CD4-positive, alpha-beta T cell treated with Interleukin-10 for 1 hour (primary cell): ENCODE measurements around the gene UCN3.
"Not testable (repeated sequence)": the region's sequence is repeated elsewhere in the genome, so short reads cannot be mapped to it uniquely, and the experiment has no call there.

ENCODE experiments used
- DNase-seq: peaks from one replicate; pipeline ENCODE4 v3.0.0-alpha.2; 2020

The UCN3 gene

GRCh38 chr10:5410787-5411186, 46.0 kb downstream of the UCN3 start:
- not testable (repeated sequence) for DNase-seq

DNA sequence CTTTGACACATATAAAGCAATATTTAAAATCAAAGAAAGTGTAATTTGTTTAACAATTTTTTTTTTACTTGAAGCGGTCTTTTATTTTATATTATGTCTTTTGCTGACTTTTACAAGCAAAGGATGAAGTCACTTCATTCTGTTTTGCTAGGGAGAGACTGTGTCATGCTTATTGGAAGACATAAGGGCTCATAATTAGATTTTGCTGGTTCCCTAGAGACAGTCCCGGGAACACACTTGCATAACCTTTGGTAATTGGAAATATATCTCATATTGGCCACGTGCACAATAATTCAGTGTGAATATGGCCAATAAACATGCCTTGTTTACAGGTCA, 47.1 kb downstream of the UCN3 start:
- DNase-seq, result no peak

DNA sequence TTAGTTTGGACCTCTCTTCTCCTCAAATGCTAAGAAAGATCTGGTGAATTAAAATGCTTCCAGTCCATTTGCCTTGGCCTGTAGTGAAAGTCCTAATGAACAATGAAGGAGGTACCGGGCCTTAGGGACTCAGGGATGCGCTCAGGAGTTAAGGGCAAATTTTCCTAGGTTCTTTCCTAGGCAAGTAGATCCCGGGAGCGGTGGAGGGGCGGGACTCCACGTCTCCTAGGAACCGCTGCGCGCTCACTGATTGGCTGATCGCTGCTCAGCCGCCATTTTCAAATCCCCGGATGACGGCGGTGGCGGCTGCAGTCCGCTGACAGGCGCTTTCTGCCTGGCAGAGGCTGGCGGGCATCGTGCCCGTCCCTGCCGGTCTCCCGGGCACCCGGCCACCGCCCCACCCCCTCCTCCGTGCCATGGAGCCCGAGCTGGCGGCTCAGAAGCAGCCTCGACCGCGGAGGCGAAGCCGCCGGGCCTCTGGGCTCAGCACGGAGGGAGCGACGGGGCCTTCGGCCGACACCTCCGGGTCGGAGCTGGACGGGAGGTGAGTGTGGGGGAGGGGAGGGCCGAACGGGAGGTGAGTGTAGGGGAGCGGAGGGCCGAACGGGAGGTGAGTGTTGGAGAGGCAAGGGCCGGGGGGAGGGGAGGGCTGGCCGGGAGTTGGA, 47.6 kb downstream of the UCN3 start, which contains the start of gene NET1:
TSS of gene NET1 (plus strand) at position 281 of the 665 bp plus-strand sequence. CDS start at position 417, 136 bp downstream.
- peak; percentile 75 for DNase-seq

DNA sequence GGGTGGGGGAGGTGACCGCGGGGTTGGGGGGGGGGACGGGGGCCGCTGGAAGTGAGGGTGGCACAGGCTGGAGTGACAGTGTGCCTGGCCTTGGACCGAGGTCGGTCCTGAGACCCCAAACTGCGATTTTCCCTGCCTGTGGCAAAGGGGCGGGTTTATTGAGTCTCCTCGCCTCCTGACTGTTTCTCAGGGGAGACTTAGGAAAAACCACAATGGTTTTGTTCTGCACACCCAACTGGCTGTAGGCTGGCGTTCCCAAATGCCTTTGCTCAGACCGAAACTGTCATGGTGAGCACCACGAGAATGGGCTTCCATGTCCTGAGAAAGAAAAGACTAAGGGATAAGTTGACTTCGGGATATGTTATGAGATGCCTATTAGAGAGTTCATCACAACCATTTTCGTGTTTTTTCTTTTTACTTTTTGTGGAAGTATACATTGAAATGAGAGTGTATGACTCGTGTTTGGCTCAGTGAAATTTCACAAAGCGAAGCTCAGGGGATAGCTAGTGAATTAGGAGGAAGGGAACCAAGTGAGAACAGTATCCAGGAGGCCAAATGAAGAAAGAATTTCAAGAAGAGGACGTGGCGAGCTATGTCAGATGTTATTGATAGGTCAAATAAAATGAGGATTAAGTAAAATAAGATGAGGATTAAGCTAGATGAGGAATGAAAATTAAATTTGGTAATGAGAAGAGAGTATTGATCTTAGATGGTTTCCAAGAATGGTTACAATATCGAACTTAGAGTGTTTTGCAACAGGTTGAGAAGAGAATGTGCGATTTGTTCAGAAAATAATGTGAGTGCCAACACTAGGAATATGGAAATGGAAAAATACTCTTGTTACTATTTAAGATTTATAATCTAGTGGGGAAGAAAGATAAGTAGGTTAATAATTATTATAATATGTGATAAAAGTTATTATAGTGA, 48.5 kb downstream of the UCN3 start:
- no peak for DNase-seq

DNA sequence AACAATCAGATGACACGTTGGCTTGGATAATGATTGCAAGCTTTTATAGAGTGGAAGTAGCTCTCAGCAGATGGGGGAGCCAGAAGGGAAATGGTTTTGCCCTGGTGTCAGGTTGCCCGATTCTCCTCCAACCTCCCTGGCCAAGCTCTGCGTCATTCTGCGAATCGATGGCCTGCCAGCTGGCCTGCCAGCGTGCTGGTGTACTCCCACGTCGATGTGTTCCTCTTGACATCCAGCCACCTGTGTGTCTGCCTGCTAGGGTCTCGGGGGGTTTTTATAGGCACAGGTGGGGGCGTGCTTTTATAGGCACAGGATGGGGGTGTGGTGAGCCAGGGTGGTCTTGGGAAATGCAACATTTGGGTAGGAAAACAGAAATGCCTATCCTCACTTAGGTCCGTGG, 52.2 kb downstream of the UCN3 start:
- no peak for DNase-seq

GRCh38 chr10:5418584-5418983, 53.8 kb downstream of the UCN3 start:
- DNase-seq, result no peak

DNA sequence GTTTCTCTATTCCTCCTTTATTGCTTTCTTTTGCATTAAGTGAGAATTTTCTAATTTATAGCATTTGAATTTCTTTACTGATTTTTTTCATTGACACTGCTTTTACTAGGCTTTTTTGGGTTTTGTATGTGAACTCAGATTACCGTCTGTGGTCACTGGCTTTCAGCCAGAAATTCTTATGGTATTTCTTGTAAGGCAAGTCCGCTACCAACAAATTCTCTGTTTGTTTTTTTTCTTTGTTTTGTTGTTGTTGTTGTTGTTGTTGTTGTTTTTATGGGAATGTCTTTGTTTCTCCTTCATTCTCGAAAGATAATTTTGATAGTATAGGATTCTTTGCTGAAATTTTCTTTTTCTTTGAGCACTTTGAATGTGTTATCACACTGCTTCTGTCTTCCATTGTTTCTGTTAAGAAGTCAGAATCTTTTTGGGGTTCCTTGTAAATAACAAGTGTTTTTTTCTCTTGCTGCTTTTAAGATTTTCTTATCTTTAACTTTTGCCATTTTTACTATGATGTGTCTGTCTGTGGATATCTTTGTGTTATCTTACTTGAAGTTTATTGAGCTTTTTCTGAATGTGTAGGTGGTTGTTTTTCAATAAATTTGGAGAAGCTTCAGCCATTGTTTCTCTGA, 54.8 kb downstream of the UCN3 start:
- no peak for DNase-seq

- DNase-seq, result no peak
Measured at GRCh38 chr10:5423771-5424170, 59.0 kb downstream of the UCN3 start.
